ENCODE measurements around the gene CYP2W1. TPM values are rescaled to one million over a fixed set of nuclear protein-coding genes. Genes with fewer than 3 reads are reported as not detected.

The CYP2W1 gene
- total RNA-seq, 1 experiment from 2014 or later = not detected

DNA sequence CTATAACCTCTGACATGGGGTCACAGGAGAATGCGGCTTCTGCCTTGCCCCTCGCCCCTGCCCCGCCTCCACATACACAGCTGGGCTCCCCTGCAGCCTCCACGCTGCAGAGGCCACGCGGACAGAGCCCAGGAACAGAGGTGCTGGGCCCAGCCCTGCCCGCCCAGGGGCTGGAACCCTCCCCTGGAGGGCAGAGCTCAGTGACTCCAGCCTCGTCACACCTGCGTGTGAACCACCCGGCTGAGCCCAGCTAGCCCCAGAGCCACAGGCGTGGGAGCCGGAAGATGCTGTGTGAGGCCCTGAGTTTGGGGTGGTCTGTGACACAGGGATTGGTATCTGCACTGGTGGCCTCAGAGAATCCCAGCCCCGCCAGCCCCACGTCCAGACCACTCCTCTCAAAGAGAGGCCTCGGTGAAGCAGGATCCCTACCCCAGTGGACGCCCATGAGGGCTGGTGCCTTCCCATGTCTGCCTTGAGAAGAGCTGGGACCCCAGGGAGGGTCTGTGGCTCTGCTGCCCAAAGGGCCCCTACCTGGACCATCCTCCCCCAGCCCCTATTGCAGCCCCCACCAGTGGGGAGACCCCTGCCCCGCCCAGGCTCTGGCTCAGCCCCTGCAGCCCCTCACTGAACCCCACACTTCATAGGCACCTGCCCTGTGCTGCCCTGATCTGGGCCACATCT, 20.4 kb upstream of the CYP2W1 start (continued):
- TF ChIP-seq, protein P1, sequence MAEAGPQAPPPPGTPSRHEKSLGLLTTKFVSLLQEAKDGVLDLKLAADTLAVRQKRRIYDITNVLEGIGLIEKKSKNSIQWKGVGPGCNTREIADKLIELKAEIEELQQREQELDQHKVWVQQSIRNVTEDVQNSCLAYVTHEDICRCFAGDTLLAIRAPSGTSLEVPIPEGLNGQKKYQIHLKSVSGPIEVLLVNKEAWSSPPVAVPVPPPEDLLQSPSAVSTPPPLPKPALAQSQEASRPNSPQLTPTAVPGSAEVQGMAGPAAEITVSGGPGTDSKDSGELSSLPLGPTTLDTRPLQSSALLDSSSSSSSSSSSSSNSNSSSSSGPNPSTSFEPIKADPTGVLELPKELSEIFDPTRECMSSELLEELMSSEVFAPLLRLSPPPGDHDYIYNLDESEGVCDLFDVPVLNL (CRISPR knock-in tag; IDR thresholded peaks at IDR 0.05; ENCODE audit: borderline replicate concordance, low read depth) = no peak
- TF ChIP-seq, protein P2, sequence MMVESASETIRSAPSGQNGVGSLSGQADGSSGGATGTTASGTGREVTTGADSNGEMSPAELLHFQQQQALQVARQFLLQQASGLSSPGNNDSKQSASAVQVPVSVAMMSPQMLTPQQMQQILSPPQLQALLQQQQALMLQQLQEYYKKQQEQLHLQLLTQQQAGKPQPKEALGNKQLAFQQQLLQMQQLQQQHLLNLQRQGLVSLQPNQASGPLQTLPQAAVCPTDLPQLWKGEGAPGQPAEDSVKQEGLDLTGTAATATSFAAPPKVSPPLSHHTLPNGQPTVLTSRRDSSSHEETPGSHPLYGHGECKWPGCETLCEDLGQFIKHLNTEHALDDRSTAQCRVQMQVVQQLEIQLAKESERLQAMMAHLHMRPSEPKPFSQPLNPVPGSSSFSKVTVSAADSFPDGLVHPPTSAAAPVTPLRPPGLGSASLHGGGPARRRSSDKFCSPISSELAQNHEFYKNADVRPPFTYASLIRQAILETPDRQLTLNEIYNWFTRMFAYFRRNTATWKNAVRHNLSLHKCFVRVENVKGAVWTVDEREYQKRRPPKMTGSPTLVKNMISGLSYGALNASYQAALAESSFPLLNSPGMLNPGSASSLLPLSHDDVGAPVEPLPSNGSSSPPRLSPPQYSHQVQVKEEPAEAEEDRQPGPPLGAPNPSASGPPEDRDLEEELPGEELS (CRISPR knock-in tag; IDR thresholded peaks at IDR 0.05) = no peak
- TF ChIP-seq RORB (CRISPR knock-in tag; IDR thresholded peaks at IDR 0.05) = no peak
- TF ChIP-seq, protein P3, sequence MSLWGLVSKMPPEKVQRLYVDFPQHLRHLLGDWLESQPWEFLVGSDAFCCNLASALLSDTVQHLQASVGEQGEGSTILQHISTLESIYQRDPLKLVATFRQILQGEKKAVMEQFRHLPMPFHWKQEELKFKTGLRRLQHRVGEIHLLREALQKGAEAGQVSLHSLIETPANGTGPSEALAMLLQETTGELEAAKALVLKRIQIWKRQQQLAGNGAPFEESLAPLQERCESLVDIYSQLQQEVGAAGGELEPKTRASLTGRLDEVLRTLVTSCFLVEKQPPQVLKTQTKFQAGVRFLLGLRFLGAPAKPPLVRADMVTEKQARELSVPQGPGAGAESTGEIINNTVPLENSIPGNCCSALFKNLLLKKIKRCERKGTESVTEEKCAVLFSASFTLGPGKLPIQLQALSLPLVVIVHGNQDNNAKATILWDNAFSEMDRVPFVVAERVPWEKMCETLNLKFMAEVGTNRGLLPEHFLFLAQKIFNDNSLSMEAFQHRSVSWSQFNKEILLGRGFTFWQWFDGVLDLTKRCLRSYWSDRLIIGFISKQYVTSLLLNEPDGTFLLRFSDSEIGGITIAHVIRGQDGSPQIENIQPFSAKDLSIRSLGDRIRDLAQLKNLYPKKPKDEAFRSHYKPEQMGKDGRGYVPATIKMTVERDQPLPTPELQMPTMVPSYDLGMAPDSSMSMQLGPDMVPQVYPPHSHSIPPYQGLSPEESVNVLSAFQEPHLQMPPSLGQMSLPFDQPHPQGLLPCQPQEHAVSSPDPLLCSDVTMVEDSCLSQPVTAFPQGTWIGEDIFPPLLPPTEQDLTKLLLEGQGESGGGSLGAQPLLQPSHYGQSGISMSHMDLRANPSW (CRISPR knock-in tag; conservative IDR thresholded peaks at IDR 0.05; ENCODE audit: low read depth) = no peak

- no peaks in the 10 kb centered on the region for H3K9me3 Mint-ChIP-seq
- peak; percentile 11 for ATAC-seq
- peak overlapping the region; percentile 74 for H3K27ac Mint-ChIP-seq
- no peak for DNase-seq (ENCODE audit: low spot score)
- ChIA-PET POLR2A (interaction anchor here (1.4 kb wide), 1 partner anchor 9 kb away, joined by 3 read pairs; the partner anchor contains the start of gene ADAP1), CTCF (interaction anchor here (1.0 kb wide), 1 partner anchor 55 kb away, joined by 3 read pairs; no protein-coding TSS in a partner anchor)
- H3K36me3 Mint-ChIP-seq = peaks cover 13% of the 10 kb centered on the region
- no peaks in the 10 kb centered on the region for H3K27me3 Mint-ChIP-seq (ENCODE audit: low read depth)
- TF ChIP-seq MXD4 (CRISPR knock-in tag; IDR thresholded peaks at IDR 0.05; ENCODE audit: borderline replicate concordance) (no peak), USF2 (CRISPR knock-in tag; IDR thresholded peaks at IDR 0.05) (peak; percentile 64), ZNF232 (CRISPR knock-in tag; IDR thresholded peaks at IDR 0.05) (no peak), ZNF416 (CRISPR knock-in tag; IDR thresholded peaks at IDR 0.05) (no peak), MAX (CRISPR knock-in tag; IDR thresholded peaks at IDR 0.05) (no peak), JUN (CRISPR knock-in tag; IDR thresholded peaks at IDR 0.05) (no peak), FOXJ3 (CRISPR knock-in tag; IDR thresholded peaks at IDR 0.05; ENCODE audit: borderline replicate concordance) (no peak), ERG (CRISPR knock-in tag; IDR thresholded peaks at IDR 0.05) (no peak), GTF2I (CRISPR knock-in tag; conservative IDR thresholded peaks at IDR 0.05) (no peak), NFYB (CRISPR knock-in tag; conservative IDR thresholded peaks at IDR 0.05; ENCODE audit: low read depth) (no peak), ZNF423 (CRISPR knock-in tag; IDR thresholded peaks at IDR 0.05) (0 out of 2 replicates have a peak, but pooled peaks have one; percentile 6)
- TF ChIP-seq, protein P4, sequence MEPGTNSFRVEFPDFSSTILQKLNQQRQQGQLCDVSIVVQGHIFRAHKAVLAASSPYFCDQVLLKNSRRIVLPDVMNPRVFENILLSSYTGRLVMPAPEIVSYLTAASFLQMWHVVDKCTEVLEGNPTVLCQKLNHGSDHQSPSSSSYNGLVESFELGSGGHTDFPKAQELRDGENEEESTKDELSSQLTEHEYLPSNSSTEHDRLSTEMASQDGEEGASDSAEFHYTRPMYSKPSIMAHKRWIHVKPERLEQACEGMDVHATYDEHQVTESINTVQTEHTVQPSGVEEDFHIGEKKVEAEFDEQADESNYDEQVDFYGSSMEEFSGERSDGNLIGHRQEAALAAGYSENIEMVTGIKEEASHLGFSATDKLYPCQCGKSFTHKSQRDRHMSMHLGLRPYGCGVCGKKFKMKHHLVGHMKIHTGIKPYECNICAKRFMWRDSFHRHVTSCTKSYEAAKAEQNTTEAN (CRISPR knock-in tag; IDR thresholded peaks at IDR 0.05) = no peak
- TF ChIP-seq, protein P5, sequence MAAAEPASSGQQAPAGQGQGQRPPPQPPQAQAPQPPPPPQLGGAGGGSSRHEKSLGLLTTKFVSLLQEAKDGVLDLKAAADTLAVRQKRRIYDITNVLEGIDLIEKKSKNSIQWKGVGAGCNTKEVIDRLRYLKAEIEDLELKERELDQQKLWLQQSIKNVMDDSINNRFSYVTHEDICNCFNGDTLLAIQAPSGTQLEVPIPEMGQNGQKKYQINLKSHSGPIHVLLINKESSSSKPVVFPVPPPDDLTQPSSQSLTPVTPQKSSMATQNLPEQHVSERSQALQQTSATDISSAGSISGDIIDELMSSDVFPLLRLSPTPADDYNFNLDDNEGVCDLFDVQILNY (CRISPR knock-in tag; IDR thresholded peaks at IDR 0.05) = no peak
- TF ChIP-seq, protein P6, sequence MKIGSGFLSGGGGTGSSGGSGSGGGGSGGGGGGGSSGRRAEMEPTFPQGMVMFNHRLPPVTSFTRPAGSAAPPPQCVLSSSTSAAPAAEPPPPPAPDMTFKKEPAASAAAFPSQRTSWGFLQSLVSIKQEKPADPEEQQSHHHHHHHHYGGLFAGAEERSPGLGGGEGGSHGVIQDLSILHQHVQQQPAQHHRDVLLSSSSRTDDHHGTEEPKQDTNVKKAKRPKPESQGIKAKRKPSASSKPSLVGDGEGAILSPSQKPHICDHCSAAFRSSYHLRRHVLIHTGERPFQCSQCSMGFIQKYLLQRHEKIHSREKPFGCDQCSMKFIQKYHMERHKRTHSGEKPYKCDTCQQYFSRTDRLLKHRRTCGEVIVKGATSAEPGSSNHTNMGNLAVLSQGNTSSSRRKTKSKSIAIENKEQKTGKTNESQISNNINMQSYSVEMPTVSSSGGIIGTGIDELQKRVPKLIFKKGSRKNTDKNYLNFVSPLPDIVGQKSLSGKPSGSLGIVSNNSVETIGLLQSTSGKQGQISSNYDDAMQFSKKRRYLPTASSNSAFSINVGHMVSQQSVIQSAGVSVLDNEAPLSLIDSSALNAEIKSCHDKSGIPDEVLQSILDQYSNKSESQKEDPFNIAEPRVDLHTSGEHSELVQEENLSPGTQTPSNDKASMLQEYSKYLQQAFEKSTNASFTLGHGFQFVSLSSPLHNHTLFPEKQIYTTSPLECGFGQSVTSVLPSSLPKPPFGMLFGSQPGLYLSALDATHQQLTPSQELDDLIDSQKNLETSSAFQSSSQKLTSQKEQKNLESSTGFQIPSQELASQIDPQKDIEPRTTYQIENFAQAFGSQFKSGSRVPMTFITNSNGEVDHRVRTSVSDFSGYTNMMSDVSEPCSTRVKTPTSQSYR (CRISPR knock-in tag; IDR thresholded peaks at IDR 0.05) = no peak; the same call in 1 of the 2 replicates
- H3K4me1 Mint-ChIP-seq = peaks cover 6% of the 10 kb centered on the region; the same call in 1 of the 2 replicates
- no peak overlapping the region for H3K4me3 Mint-ChIP-seq
Observed at GRCh38 chr7:963236-964078, 19.5 kb upstream of the CYP2W1 start.
